Measurements from ENCODE around the gene DIS3L.
"Not testable (repeated sequence)": the region's sequence is repeated elsewhere in the genome, so short reads cannot be mapped to it uniquely, and the experiment has no call there.

DIS3L gene

GRCh38 chr15:66278056-66278455 lies 15.3 kb upstream of the DIS3L start:
- DNase-seq = no peak

- DNase-seq = no peak
Observed at GRCh38 chr15:66278671-66279070, 14.7 kb upstream of the DIS3L start.

- DNase-seq = no peak
Observed at GRCh38 chr15:66284271-66284670, 9.1 kb upstream of the DIS3L start.

GRCh38 chr15:66285533-66286280 lies 7.7 kb upstream of the DIS3L start:
- DNase-seq = no peak

- peak; percentile 14 for DNase-seq
Observed at GRCh38 chr15:66287461-66288057, 5.8 kb upstream of the DIS3L start.

GRCh38 chr15:66288093-66288492 lies 5.3 kb upstream of the DIS3L start:
- no peak for DNase-seq

- DNase-seq = no peak
Observed at GRCh38 chr15:66288551-66289185, 4.7 kb upstream of the DIS3L start.

- no peak for DNase-seq
Observed at GRCh38 chr15:66290007-66290406, 3.4 kb upstream of the DIS3L start.

GRCh38 chr15:66290518-66290917 lies 2.9 kb upstream of the DIS3L start:
- no peak for DNase-seq

- no peak for DNase-seq
Observed at GRCh38 chr15:66291816-66292570, 1.4 kb upstream of the DIS3L start.

GRCh38 chr15:66292571-66293418 lies 573 bp upstream of the DIS3L start:
- DNase-seq = no peak

GRCh38 chr15:66294157-66294931 lies 976 bp downstream of the DIS3L start:
- DNase-seq = peak; percentile 13

- no peak for DNase-seq
Observed at GRCh38 chr15:66294932-66295235, 1.5 kb downstream of the DIS3L start.

GRCh38 chr15:66296186-66296585 lies 2.8 kb downstream of the DIS3L start:
- DNase-seq = no peak

- no peak for DNase-seq
Observed at GRCh38 chr15:66298803-66299251, 5.5 kb downstream of the DIS3L start.

- DNase-seq = no peak
Observed at GRCh38 chr15:66302489-66303278, 9.3 kb downstream of the DIS3L start.

- not testable (repeated sequence) for DNase-seq
Observed at GRCh38 chr15:66304425-66304824, 11.1 kb downstream of the DIS3L start.

GRCh38 chr15:66306381-66306780 lies 13.0 kb downstream of the DIS3L start:
- DNase-seq = no peak

- no peak for DNase-seq
Observed at GRCh38 chr15:66308531-66308930, 15.2 kb downstream of the DIS3L start.

- no peak for DNase-seq
Observed at GRCh38 chr15:66309828-66310227, 16.5 kb downstream of the DIS3L start.

GRCh38 chr15:66310786-66311185 lies 17.4 kb downstream of the DIS3L start:
- DNase-seq = no peak

Data from NCI-H345 (cell line).